ENCODE results near the gene DNAH17.

Gene DNAH17

DNA sequence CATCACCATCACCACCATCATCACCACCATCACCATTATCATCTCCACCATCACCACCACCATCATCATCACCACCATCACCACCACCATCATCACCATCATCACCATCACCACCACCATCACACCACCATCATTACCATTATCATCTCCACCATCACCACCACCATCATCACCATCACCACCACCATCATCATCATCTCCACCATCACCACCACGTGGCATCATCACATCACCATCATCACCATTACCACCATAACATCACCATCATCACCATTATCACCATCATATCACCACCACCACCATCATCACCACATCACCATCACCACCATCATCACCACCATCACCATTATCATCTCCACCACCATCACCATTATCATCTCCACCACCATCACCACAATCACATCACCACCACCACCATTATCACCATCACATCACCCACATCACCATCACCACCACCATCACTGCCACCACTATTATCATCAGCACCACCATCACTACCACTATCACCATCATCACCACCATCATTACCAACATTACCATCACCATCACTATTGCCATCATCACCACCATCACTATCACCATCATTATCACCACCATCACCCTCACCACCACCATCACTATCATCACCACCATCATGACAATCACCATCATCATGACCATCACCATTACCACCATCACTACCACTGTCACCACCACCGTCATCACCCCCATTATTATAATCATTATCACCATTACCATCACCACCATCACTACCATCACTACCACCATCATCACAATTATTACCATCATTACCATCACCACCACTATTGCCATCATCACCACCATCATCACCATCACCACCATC lies 99.1 kb downstream of the DNAH17 start (continued):
- TF ChIP-seq ZBTB26 (tag by site-specific recombination; optimal IDR thresholded peaks at IDR 0.05) (peak; percentile 10), YY2 (tag by site-specific recombination; IDR thresholded peaks at IDR 0.05) (peak; percentile 69), ZNF10 (tag by site-specific recombination; IDR thresholded peaks at IDR 0.05) (no peak; the same call in 1 of the 2 replicates), ZNF510 (tag by site-specific recombination; IDR thresholded peaks at IDR 0.05; ENCODE audit: insufficient replicate concordance) (no peak), ZNF169 (tag by site-specific recombination; IDR thresholded peaks at IDR 0.05) (peak; percentile 65; the same call in 1 of the 2 replicates), ZBTB48 (tag by site-specific recombination; IDR thresholded peaks at IDR 0.05) (peak; percentile 12; the same call in 1 of the 2 replicates), ZNF112 (tag by site-specific recombination; IDR thresholded peaks at IDR 0.05) (peak; percentile 13; the same call in 1 of the 2 replicates)
- TF ChIP-seq, protein P1, sequence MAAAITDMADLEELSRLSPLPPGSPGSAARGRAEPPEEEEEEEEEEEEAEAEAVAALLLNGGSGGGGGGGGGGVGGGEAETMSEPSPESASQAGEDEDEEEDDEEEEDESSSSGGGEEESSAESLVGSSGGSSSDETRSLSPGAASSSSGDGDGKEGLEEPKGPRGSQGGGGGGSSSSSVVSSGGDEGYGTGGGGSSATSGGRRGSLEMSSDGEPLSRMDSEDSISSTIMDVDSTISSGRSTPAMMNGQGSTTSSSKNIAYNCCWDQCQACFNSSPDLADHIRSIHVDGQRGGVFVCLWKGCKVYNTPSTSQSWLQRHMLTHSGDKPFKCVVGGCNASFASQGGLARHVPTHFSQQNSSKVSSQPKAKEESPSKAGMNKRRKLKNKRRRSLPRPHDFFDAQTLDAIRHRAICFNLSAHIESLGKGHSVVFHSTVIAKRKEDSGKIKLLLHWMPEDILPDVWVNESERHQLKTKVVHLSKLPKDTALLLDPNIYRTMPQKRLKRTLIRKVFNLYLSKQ (tag by site-specific recombination; IDR thresholded peaks at IDR 0.05; ENCODE audit: borderline replicate concordance), result peak; percentile 11; the same call in 1 of the 2 replicates

- H3K9me3 ChIP-seq (ENCODE audit: control insufficient read depth, insufficient read depth, low read depth, low read length), result no peaks in the 10 kb centered on the region
Observed at GRCh38 chr17:78476973-78477372, 100.2 kb downstream of the DNAH17 start.

More at GRCh38 chr17:78476973-78477372, 100.2 kb downstream of the DNAH17 start:
- TF ChIP-seq ZNF501 (tag by site-specific recombination; IDR thresholded peaks at IDR 0.05), result no peak
- no peak for TF ChIP-seq KLF7 (tag by site-specific recombination; IDR thresholded peaks at IDR 0.05; ENCODE audit: borderline replicate concordance)
- no peak for TF ChIP-seq IKZF3 (tag by site-specific recombination; IDR thresholded peaks at IDR 0.05)
- no peak for TF ChIP-seq ZNF114 (tag by site-specific recombination; IDR thresholded peaks at IDR 0.05)
- TF ChIP-seq ZNF311 (tag by site-specific recombination; IDR thresholded peaks at IDR 0.05; ENCODE audit: borderline replicate concordance), result no peak
- no peak for TF ChIP-seq ZBTB17 (tag by site-specific recombination; IDR thresholded peaks at IDR 0.05)
- no peak for TF ChIP-seq ZNF596 (tag by site-specific recombination; IDR thresholded peaks at IDR 0.05)
- TF ChIP-seq, protein P2, sequence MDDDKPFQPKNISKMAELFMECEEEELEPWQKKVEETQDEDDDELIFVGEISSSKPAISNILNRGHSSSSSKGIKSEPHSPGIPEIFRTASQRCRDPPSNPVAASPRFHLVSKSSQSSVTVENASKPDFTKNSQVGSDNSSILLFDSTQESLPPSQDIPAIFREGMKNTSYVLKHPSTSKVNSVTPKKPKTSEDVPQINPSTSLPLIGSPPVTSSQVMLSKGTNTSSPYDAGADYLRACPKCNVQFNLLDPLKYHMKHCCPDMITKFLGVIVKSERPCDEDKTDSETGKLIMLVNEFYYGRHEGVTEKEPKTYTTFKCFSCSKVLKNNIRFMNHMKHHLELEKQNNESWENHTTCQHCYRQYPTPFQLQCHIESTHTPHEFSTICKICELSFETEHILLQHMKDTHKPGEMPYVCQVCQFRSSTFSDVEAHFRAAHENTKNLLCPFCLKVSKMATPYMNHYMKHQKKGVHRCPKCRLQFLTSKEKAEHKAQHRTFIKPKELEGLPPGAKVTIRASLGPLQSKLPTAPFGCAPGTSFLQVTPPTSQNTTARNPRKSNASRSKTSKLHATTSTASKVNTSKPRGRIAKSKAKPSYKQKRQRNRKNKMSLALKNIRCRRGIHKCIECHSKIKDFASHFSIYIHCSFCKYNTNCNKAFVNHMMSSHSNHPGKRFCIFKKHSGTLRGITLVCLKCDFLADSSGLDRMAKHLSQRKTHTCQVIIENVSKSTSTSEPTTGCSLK (tag by site-specific recombination; IDR thresholded peaks at IDR 0.05), result no peak
- TF ChIP-seq YY1 (tag by site-specific recombination; IDR thresholded peaks at IDR 0.05), result no peak
- TF ChIP-seq OSR2 (tag by site-specific recombination; IDR thresholded peaks at IDR 0.05), result no peak
- TF ChIP-seq ZNF830 (tag by site-specific recombination; IDR thresholded peaks at IDR 0.05; ENCODE audit: low read depth), result no peak
- TF ChIP-seq SP2 (tag by site-specific recombination; IDR thresholded peaks at IDR 0.05), result no peak
- TF ChIP-seq, protein P3, sequence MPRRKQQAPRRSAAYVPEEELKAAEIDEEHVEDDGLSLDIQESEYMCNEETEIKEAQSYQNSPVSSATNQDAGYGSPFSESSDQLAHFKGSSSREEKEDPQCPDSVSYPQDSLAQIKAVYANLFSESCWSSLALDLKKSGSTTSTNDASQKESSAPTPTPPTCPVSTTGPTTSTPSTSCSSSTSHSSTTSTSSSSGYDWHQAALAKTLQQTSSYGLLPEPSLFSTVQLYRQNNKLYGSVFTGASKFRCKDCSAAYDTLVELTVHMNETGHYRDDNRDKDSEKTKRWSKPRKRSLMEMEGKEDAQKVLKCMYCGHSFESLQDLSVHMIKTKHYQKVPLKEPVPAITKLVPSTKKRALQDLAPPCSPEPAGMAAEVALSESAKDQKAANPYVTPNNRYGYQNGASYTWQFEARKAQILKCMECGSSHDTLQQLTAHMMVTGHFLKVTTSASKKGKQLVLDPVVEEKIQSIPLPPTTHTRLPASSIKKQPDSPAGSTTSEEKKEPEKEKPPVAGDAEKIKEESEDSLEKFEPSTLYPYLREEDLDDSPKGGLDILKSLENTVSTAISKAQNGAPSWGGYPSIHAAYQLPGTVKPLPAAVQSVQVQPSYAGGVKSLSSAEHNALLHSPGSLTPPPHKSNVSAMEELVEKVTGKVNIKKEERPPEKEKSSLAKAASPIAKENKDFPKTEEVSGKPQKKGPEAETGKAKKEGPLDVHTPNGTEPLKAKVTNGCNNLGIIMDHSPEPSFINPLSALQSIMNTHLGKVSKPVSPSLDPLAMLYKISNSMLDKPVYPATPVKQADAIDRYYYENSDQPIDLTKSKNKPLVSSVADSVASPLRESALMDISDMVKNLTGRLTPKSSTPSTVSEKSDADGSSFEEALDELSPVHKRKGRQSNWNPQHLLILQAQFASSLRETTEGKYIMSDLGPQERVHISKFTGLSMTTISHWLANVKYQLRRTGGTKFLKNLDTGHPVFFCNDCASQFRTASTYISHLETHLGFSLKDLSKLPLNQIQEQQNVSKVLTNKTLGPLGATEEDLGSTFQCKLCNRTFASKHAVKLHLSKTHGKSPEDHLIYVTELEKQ (tag by site-specific recombination; IDR thresholded peaks at IDR 0.05; ENCODE audit: borderline replicate concordance), result no peak
- CTCF ChIA-PET, result no interaction called here
- Histone ChIP-seq H3K4me1 (ENCODE audit: control insufficient read depth, insufficient read depth, low read length) (no peaks in the 10 kb centered on the region), H3K4me3 (ENCODE audit: low read depth, low read length) (no peak overlapping the region), H3K27ac (ENCODE audit: extremely low read depth, low read depth, low read length) (no peak overlapping the region), H3K36me3 (ENCODE audit: control insufficient read depth in 2 of 2, insufficient read depth in 1 of 2, low read length in 2 of 2) (no peaks in the 10 kb centered on the region)
- POLR2A ChIA-PET, result no interaction called here

Data from HEK293 (cell line).